Nephron progenitor cell (in vitro differentiated cells): ENCODE results near the gene COL4A1.

Experiments used
- DNase-seq: peaks from one replicate; pipeline ENCODE4 v3.0.0; 2021
- H3K27ac Mint-ChIP-seq: 2 replicates; pipeline ENCODE4 v1.8.0; 2021; ENCODE audit warnings: mild to moderate bottlenecking, moderate library complexity, mixed read lengths
- H3K27me3 Mint-ChIP-seq: 2 replicates; pipeline ENCODE4 v1.8.0; 2021; ENCODE audit warnings: mild to moderate bottlenecking, low read depth, mixed read lengths; ENCODE audit not compliant: poor library complexity
- H3K36me3 Mint-ChIP-seq: 2 replicates; pipeline ENCODE4 v1.8.0; 2021; ENCODE audit warnings: low read depth, mixed read lengths
- H3K4me1 Mint-ChIP-seq: 2 replicates; pipeline ENCODE4 v1.8.0; 2021; ENCODE audit warnings: mixed read lengths
- H3K4me3 Mint-ChIP-seq: 2 replicates; pipeline ENCODE4 v1.8.0; 2021; ENCODE audit warnings: mild to moderate bottlenecking, moderate library complexity, mixed read lengths
- H3K9me3 Mint-ChIP-seq: 2 replicates; pipeline ENCODE4 v1.8.0; 2021; ENCODE audit warnings: mild to moderate bottlenecking, moderate library complexity, mixed read lengths
- TF ChIP-seq, protein P1 (sequence below): fragments of 200-600 bp; sonication (generic); IDR thresholded peaks from 2 replicates; pipeline ENCODE4 v1.5.0; 2021; ENCODE audit warnings: antibody characterized with exemption

COL4A1 gene

GRCh38 chr13:110220471-110220870 lies 86.5 kb downstream of the COL4A1 start:
- TF ChIP-seq, protein P1, sequence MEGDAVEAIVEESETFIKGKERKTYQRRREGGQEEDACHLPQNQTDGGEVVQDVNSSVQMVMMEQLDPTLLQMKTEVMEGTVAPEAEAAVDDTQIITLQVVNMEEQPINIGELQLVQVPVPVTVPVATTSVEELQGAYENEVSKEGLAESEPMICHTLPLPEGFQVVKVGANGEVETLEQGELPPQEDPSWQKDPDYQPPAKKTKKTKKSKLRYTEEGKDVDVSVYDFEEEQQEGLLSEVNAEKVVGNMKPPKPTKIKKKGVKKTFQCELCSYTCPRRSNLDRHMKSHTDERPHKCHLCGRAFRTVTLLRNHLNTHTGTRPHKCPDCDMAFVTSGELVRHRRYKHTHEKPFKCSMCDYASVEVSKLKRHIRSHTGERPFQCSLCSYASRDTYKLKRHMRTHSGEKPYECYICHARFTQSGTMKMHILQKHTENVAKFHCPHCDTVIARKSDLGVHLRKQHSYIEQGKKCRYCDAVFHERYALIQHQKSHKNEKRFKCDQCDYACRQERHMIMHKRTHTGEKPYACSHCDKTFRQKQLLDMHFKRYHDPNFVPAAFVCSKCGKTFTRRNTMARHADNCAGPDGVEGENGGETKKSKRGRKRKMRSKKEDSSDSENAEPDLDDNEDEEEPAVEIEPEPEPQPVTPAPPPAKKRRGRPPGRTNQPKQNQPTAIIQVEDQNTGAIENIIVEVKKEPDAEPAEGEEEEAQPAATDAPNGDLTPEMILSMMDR: no peak
- no peak overlapping the region for H3K27ac Mint-ChIP-seq
- no peaks in the 10 kb centered on the region for H3K36me3 Mint-ChIP-seq
- DNase-seq: no peak
- H3K27me3 Mint-ChIP-seq: no peaks in the 10 kb centered on the region
- no peaks in the 10 kb centered on the region for H3K9me3 Mint-ChIP-seq
- H3K4me1 Mint-ChIP-seq: peaks cover 30% of the 10 kb centered on the region
- H3K4me3 Mint-ChIP-seq: no peak overlapping the region

DNA sequence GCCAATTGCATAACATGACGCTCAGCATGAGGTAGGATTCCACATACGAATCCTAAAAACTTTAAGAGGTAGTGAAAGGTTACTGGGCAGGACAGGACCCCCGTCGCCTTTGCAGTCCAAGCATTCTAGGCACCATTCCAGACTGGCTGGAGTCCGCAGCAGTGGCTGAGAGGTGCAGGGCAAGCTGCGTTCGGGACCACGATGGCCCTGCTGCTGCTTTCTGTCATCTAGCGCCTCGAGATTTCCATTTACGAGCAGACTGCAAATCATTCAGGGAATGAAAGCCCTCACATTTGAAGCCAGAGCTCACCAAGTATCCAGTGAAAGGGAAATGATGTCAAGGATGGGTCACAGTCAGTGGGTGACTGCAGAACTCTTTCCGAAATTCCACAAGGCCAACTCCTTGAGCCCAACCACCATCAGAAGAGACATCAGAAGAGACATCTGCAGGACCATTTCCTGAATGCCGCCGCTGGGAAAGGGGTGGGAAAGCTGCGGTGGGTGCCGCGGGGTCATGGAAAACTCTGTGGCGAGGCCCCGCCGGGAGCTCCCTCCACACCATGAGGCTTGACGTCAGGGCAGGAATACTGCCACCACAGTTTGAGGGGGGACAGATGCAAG lies 88.3 kb downstream of the COL4A1 start:
- no peak overlapping the region for H3K27ac Mint-ChIP-seq

DNA sequence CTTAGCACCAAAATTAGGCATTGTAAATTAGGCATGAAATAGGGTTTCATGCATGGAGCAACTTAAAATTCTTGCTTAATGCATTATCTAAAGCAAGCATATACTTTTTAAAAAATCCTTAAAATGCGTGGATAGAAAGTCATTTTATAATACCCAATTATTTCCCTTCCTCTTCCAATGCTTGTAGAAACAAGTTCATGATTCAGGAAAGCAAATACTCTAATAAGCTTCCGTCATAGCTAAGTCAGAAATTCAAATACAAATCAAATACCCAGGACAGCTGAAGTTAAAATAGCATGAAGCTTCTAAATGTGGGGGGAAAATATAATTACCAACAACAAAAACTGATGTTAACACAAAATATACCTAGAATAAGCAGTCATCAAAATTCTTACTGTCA lies 89.1 kb downstream of the COL4A1 start:
- H3K4me1 Mint-ChIP-seq: peaks cover 30% of the 10 kb centered on the region
- no peaks in the 10 kb centered on the region for H3K27me3 Mint-ChIP-seq
- no peak overlapping the region for H3K27ac Mint-ChIP-seq
- TF ChIP-seq, protein P1: no peak
- H3K36me3 Mint-ChIP-seq: peaks cover 6% of the 10 kb centered on the region
- no peaks in the 10 kb centered on the region for H3K9me3 Mint-ChIP-seq
- DNase-seq: no peak
- H3K4me3 Mint-ChIP-seq: no peak overlapping the region

More for the DNA sequence above, 88.3 kb downstream of the COL4A1 start:
- Mint-ChIP-seq H3K4me3 (no peak overlapping the region), H3K27me3 (no peaks in the 10 kb centered on the region), H3K9me3 (no peaks in the 10 kb centered on the region), H3K4me1 (peaks cover 30% of the 10 kb centered on the region), H3K36me3 (no peaks in the 10 kb centered on the region)
- TF ChIP-seq, protein P1: no peak
- no peak for DNase-seq

- H3K27ac Mint-ChIP-seq: no peak overlapping the region
- no peaks in the 10 kb centered on the region for H3K27me3 Mint-ChIP-seq
- no peaks in the 10 kb centered on the region for H3K9me3 Mint-ChIP-seq
- TF ChIP-seq, protein P1: no peak
- peaks cover 14% of the 10 kb centered on the region for H3K36me3 Mint-ChIP-seq
- no peak for DNase-seq
- H3K4me1 Mint-ChIP-seq: peaks cover 29% of the 10 kb centered on the region
- no peak overlapping the region for H3K4me3 Mint-ChIP-seq
Observed at GRCh38 chr13:110217085-110217484, 89.9 kb downstream of the COL4A1 start.

DNA sequence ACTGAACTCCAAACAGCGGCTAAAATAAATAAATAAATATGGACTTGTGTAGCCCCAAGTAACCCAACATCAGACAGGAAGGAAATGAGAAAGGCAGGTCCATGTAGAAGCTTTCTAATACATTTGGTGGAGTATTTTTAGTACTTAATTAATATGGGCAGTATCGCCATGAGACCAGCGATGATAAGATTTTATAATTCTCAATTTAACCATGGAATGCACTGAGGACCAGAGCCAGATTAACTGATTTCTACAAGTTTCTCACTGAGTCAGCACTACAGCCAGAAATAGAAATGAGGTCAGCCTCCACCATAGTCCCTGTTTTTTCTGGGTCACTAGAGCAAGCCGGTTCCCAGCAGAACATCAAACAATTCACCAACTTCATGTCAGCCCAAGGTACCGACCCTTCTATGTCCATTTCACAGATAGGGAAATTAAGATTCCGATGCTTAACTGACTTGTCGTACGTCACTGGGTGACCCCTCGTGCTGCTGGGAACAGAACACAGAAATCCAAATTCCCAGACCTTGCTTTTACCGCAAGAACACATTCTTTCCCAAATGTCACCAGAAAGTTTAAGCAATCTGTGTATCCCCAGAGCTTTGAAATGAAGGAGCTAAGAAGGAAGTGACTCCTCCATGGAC lies 90.4 kb downstream of the COL4A1 start:
- TF ChIP-seq, protein P1: no peak
- Mint-ChIP-seq H3K9me3 (no peaks in the 10 kb centered on the region), H3K27ac (no peak overlapping the region), H3K4me3 (no peak overlapping the region), H3K4me1 (peaks cover 29% of the 10 kb centered on the region), H3K36me3 (peaks cover 17% of the 10 kb centered on the region), H3K27me3 (no peaks in the 10 kb centered on the region)
- DNase-seq: no peak

DNA sequence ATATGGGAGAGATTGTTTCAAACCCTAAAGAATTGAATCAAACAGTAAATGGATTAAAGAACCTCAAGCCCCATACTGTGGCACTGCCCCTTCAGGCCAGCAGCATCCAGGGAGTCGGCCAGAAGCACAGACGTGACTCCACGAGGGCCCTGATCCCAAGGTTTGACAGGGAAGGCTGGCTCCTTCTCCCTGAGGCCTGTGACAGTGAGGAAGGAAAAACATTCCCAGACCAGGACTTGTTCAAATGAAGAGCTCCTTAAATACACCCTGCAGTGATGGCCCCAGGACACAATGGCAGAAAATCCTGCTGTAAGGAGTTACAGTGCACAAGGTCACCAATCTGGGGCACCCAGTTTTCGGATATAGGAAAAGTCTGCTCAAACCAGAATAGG lies 91.0 kb downstream of the COL4A1 start:
- DNase-seq: no peak
- Mint-ChIP-seq H3K9me3 (no peaks in the 10 kb centered on the region), H3K27me3 (no peaks in the 10 kb centered on the region), H3K4me1 (peaks cover 29% of the 10 kb centered on the region), H3K36me3 (peaks cover 22% of the 10 kb centered on the region), H3K27ac (no peak overlapping the region), H3K4me3 (no peak overlapping the region)
- TF ChIP-seq, protein P1: no peak
